ENCODE results near the gene DNM1. TPM values are rescaled to one million over a fixed set of nuclear protein-coding genes. Genes with fewer than 3 reads are reported as not detected.
"Not testable (repeated sequence)": the region's sequence is repeated elsewhere in the genome, so short reads cannot be mapped to it uniquely, and the experiment has no call there.

Gene DNM1
- total RNA-seq, 2 experiments from 2014 or later = 0.40 to 0.65 TPM

DNA sequence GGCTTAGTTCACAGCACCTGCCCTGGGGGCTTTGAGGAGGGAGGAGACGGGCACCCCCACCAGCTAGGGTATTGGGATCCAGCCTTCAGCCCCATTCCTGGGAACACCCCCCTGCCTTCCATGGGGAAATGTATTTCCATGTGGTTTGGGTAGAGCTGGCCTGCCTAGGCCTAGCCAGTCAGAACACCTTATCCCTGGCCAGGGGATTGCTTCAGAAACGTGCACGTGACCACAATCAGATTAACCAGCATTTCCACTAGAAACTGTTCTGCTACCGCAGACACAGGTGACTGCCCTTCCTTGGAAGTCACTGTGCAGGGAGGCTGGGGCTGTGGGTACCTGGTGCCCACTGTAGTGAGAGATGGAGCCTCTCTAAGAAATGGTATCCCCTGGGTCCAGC is 29.1 kb upstream of the DNM1 start:
- CTCF ChIA-PET = interaction anchor here (0.6 kb wide), 1 partner anchor 12 kb away, joined by 3 read pairs; no protein-coding TSS in a partner anchor
- POLR2A ChIA-PET = no interaction called here

DNA sequence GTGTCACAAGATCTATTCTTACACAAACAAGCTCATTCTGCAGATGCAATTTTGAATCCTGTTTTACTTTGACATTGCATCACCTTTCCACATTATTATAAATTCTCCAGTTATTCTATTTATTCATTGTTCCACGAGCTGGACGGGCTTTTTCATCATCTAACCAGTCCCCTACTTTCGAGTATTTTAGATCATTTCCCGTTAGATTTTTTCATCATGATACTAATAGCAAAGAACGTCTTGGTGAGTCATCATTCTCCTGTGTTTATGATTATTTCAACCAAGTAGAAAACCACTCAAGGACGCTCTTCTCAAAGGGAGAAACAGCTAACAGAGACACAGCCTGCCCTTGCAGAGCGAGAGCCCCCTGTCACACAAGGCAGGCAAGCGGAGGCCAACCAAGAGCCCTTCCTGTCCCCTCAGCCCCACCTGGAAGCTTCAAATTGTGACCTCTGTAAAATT is 28.0 kb upstream of the DNM1 start:
- CTCF ChIA-PET = interaction anchor here (1.5 kb wide), 1 partner anchor 16 kb away, joined by 4 read pairs; the partner anchor contains the start of gene CIZ1

DNA sequence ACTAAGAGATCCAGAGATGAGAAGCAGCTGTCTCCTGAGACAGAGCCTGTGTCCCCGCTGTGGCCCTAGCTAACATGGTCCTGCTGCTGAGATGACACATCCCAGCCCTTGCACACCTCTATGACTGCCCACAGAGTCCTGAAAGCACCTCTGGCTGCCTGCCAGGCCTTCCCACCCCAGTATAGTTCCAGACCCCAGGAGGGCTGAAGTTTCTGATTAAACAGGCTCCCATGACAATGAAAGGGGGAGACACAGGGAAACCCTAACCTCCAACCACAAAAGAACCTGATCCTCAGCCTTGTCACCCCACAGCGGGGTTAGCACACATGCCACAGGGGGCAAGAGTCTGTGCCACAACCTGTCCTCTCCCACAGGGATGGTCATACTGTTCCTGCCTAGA is 27.5 kb upstream of the DNM1 start:
- ChIA-PET POLR2A (no interaction called here), CTCF (interaction anchor here (1.5 kb wide), 1 partner anchor 15 kb away, joined by 4 read pairs; the partner anchor contains the start of gene CIZ1)

More for the DNA sequence above, 28.0 kb upstream of the DNM1 start:
- POLR2A ChIA-PET = no interaction called here

DNA sequence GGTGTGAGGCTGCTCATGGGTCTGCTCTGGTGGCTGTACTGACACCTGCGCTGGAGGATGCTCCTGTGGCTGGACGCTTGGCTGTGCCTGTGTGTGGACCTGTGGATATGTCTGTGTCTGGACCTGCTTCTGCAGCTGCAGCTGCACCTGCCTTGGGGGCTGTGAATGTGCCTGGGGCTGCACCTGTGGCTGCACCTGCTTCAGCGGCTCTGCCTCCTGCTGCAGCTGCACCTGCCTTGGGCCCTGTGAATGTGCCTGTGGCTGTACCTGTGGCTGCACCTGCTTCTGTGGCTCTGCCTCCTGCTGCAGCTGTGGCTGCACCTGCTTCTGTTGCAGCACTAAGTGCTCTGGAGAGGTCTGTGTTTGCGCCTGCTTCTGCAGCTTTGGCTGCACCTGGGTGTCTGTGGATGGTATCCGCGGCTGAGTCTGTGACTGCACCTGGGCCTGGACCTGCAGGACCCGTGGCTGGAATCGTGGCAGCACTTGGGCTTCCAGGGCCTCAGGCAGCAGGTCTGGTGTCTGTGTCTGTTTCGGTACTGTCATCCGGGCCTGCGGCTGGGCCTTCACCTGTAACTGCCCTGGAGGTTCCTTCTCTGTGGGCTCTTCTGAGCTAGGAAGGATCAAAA is 24.3 kb upstream of the DNM1 start:
- POLR2A ChIA-PET = interaction anchor here (0.6 kb wide), 1 partner anchor 123 kb away, joined by 6 read pairs; no protein-coding TSS in a partner anchor
- CTCF ChIA-PET = interaction anchor here (0.6 kb wide), 1 partner anchor 312 kb away, joined by 5 read pairs; no protein-coding TSS in a partner anchor

DNA sequence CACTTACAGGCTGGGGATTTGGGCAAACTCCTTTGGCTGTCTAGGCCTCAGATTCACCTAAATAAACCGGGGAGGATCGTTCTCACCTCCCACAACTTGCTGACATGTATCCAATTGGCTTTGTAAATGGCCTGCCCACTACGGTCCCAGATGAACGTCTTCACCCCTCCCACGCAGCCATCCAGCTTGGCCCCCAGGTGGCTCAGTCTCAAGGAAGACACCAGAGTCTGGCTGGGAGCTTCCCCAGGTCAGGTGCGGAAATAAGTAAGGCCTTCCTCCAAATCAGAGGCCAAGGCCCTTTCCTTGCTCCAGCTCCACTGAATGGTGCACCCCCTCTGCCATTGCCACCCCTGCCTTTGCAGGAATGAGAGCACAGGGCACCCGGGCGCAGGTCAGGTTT is 23.2 kb upstream of the DNM1 start:
- POLR2A ChIA-PET = no interaction called here
- CTCF ChIA-PET = no interaction called here

DNA sequence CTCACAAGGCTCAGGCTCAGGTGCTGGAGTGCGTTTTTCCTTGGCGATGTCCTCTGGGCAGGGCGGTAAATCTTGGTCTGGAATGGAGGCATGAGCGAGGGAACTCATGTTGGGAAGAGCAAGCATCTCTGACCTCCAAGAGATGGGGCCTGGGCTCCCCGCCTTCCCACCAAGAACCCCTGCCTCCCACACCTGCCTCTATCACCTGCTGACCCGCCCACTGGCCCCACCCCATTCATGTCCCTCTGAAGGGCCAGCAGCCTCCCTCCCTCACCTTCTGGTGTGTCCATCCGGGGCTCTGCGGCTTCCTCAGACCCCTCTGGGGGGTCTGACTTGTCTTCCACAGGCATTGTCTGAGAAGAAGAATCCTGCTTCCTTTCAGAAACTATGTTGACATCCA is 22.7 kb upstream of the DNM1 start:
- POLR2A ChIA-PET = no interaction called here
- CTCF ChIA-PET = no interaction called here

DNA sequence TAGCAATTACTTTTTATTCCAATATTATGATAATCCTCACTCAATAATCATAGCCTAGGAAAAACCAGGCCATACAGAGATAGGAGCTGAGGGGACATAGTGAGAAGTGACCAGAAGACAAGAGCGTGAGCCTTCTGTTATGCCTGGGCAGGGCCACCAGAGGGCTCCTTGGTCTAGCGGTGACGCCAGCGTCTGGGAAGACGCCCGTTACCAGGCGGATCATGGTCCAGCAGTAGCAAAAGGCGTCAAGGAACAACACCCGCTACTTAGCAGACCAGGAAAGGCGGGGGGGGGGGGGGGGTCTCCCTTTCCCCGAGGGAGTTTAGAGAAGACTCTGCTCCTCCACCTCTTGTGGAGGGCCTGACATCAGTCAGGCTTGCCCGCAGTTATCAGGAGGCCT is 21.7 kb upstream of the DNM1 start:
- CTCF ChIA-PET, POLR2A ChIA-PET: not testable (repeated sequence)

DNA sequence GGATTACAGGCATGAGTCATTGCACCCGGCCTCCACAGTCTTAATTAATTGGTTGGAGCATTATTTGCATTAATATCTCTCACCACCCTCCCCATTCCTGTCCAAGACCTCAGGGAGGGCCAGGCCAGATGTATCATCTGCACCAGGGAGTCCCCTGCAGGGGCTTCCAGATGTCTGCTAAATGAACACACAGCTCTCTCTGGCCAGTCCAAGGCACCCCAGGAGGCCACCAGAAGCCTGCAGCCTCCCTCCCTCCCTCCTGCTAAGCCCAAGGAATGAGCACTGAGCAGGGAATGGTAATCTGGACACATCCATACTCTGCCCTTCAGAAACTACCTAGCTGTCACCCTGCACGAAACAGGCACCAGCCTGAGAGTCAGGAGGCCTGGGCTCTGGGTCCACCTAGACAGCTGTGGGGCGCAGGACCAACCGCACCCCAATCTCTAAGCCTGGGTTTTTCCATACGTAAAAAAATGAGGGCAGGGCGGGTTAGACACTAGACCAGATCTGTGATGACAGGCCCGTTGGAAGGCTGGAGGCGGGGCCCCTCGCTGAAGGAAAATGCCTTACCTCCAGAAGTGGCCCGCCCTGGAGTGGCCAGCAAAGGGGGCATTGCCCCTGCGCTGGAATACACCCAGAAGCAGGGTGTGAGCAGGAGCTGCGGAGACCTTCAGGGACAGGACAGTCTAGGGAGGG is 20.1 kb upstream of the DNM1 start:
- CTCF ChIA-PET = no interaction called here
- POLR2A ChIA-PET = interaction anchor here (0.5 kb wide), 1 partner anchor 1268 kb away, joined by 6 read pairs; no protein-coding TSS in a partner anchor

DNA sequence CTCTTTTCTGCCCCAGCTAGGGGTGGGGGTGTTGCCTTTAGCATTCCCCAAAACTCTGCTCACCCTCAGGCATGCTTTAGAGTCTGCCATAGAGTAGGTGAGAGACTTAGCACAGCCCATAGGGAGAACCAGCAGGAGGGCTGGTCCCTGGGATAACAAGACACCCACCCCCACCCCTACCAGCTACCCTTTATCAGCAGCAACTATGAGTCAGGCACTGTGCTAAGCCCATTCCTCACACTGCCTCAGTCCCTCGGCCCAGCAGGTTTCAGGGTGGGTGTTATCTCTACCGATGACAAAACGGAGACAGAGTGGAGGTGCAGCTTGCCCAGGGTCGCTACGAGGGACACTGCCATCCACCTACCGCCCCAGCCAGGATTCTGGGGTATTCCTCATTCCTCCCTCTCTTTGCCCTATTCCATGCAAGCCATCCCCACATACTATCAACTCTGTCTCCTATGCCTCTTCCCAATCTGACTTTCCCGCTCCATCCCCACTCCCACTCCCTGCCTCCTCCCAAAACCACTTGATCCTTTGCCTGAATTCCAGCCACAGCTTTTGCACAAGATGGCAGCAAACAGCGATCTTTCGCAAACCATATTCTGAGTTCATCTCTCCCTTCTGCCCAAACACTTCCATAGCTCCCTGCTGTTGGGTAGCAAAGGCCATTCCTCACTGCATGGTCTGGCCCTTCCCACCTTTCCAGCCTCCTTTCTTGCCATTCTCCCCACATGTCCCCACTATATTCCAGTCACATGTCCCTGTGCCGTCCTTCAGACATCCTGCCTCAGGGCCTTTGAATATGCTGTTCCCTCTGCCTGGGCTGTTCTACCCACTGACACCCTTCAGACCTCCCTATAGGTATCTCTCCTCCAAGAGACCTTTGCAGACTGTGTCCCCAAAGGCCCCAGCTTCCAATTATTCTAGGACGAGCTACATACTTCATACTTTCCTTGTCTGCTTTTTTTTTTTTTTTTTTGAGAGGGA is 16.9 kb upstream of the DNM1 start:
- ChIA-PET CTCF (interaction anchor here (0.6 to 1.3 kb wide), 4 partner anchors 12 to 128 kb away, joined by 3 read pairs; no protein-coding TSS in a partner anchor), POLR2A (interaction anchor here (0.6 kb wide), 1 partner anchor 186 kb away, joined by 6 read pairs; no protein-coding TSS in a partner anchor)

DNA sequence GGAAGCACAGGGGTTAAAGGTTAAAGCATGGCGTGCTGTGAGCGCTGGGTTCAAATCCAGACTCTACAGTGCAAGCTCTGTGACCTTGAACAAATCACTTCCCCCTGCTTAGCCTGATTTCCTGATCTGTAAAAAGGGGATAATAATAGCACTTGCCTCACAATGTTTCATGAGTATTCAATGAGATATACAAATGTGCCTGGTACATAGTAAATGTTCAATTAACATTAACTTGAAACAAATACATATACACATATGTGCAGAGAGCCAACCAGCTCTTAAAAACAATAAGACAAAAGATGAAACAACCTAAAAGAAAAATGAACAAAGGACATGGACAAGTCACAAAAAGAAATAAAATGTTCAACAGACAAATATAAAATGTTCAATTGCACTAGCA is 15.8 kb upstream of the DNM1 start:
- CTCF ChIA-PET = interaction anchor here (1.2 to 1.3 kb wide), 3 partner anchors 15 to 62 kb away, joined by 3 to 5 read pairs (median 3); no protein-coding TSS in a partner anchor

DNA sequence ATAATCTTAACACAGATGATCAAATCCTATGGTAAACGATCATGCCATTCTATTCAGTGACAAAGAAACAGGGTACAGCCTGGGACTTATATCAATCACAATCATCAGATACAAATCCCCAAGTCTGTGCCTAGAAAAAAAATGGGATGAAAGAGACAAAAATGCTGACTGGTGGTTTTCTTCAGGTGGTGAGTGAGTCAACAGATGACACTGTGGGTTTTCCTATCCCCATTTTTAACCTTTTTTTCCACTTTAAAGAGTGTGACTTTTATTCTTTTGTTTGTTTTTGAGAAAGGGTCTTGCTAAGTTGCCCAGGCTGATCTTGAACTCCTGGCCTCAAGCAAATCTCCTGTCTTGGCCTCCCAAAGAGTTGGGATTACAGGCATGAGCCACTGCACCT is 15.0 kb upstream of the DNM1 start:
- ChIA-PET POLR2A (interaction anchor here (0.6 kb wide), 1 partner anchor 72 kb away, joined by 4 read pairs; no protein-coding TSS in a partner anchor), CTCF (interaction anchor here (0.6 to 1.3 kb wide), 2 partner anchors 63 to 113 kb away, joined by 5 read pairs; no protein-coding TSS in a partner anchor)

More for the DNA sequence above, 15.8 kb upstream of the DNM1 start:
- POLR2A ChIA-PET = no interaction called here

DNA sequence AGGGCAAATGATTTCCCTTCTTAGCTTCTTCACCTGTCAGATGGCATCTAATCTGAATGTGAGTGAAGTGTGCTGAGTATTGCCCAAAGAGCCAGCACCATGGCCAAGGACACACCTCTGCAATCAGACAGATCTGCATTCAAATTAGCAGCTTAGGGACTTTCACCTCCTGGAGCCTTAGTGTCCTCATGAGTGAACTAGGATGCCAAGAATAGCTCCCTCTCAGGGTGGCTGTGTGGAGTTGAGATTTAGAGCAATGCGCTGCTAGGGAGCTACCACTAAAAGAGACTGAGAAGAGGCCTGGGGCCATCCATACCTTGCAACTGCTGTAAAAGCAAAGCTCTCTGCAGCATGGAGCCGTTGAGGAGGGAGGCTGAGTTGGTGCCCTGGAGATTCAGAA is 13.2 kb upstream of the DNM1 start:
- ChIA-PET POLR2A (interaction anchor here (0.6 to 1.4 kb wide), 2 partner anchors 17 to 29 kb away, joined by 4 to 6 read pairs; no protein-coding TSS in a partner anchor), CTCF (interaction anchor here (0.7 to 1.7 kb wide), 5 partner anchors 14 to 62 kb away, joined by 3 to 9 read pairs (median 3); no protein-coding TSS in a partner anchor)

DNA sequence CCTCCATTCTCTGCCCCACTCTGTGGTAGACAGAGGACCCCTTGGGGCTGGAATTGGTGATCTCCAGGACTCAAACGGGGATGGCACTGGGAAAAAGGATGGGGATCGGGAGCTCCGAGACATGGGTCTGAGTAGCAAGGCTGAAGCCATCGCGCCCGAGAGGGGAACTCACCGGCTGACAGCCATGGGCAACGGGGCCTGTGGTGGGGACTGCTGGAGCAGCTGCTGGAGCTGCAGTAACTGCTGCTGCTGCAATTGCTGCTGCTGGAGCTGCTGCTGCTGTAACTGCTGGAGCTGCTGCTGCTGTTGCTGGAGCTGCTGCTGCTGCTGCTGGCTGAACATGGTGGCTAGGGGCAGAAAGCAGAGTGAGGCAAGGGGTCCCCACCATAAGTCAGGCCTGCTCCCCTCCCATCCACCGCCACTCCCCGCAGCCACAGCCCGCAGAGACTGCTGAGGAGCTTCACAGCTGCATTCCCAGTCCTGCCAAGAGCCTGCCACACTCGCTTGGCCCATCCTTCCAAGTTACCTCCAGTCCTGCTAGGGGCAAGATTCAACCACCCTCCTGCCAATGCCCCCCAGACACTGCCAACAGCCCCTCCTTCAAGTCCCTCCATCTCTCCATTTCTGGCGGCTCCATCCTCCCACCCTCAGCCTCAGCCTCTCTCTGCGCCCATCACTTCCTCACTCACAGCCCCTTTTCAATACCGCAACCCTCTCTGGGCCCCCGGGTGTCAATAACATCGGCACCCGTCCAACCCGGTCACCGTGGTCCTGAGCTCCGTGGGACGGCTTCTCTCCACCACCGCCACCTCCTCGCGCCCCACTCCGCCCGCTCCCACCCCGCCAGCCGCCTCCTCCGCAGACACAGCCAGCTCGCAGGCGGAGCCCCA is 12.4 kb upstream of the DNM1 start:
- CTCF ChIA-PET = interaction anchor here (0.8 to 1.7 kb wide), 8 partner anchors 15 to 151 kb away, joined by 3 to 5 read pairs (median 3); partner anchors contain the start of gene BBLN
- POLR2A ChIA-PET = interaction anchor here (0.6 to 1.4 kb wide), 2 partner anchors 30 to 361 kb away, joined by 3 to 6 read pairs; partner anchors contain the start of gene SPTAN1

DNA sequence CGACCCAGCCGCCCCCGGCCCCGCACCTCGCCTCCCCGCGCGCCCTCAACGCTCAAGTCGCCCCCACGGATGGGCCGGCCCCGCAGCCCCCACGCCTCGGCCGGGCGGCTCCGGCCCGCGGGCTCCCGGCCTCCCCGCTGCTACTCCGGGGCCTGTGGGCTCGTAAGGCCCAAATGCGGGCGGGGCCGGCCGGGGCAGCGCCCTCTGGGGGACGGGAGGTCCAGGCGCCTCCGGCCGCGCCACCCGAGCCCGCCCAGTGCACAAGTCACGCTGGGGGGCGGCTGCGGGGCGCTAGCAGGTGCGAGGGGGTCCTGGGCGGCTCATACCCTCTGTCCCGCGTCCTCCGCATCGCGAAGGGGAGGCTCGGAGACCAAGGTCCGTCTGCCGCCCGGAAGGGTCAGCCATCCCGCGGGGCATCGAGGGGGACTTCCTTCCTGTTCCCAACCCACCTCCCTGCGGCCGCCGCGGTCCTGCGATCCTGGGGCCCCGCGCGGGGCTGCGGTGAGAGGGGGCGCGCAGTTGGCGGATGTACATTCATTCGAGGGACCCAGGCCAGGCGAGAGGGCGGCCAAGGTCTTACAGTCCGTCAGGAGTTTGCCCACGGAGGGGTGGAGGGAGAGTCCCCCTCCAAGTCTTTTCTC is 11.7 kb upstream of the DNM1 start, which contains the start of gene CIZ1:
Gene CIZ1, minus strand, starts transcription at position 167 of the 641 bp plus-strand sequence. CDS start 715 bp downstream, outside the sequence.
- POLR2A ChIA-PET = interaction anchor here (0.6 to 1.4 kb wide), 3 partner anchors 31 to 361 kb away, joined by 3 to 6 read pairs (median 3); partner anchors contain the start of gene SPTAN1

DNA sequence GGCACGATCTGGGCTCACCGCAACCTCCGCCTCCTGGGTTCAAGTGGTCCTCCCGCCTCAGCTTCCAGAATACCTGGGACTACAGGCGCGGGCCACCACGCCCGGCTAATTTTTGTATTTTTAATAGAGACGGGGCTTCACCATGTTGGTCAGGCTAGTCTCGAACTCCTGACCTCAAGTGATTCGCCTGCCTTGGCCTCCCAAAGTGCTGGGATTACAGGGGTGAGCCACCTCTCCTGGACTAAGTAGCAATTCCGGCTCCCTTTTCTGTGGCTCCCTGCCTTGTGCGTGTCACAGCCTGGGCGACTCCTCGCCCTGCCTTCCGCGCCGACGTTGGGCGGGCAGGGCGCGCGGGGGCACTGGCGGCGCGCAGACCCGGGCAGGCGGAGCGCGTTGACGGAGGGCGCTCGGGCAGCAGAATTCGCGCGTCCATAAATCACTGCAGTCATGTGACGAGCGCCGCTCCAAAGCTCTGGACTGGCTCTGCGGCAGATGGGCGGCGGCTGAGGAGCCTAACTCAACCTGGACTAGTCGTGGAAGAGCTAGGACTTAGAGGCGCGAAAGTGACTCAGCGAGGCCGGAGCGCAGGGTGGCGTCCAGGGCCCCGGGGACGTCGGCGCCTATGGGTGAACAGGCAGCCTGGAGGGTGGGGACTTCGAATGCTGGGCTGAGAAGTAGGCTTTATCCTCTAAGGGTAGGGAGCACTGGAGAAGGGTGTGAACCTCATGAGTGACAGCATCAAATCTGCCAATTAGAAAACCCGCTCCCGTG is 10.4 kb upstream of the DNM1 start:
- ChIA-PET CTCF (interaction anchor here (1.0 to 1.4 kb wide), 3 partner anchors 10 to 169 kb away, joined by 3 to 4 read pairs (median 3); no protein-coding TSS in a partner anchor), POLR2A (no interaction called here)

More for the DNA sequence above, 11.7 kb upstream of the DNM1 start, which contains the start of gene CIZ1:
- CTCF ChIA-PET = interaction anchor here (0.9 to 1.7 kb wide), 6 partner anchors 16 to 150 kb away, joined by 3 to 5 read pairs (median 4); partner anchors contain the start of gene BBLN

DNA sequence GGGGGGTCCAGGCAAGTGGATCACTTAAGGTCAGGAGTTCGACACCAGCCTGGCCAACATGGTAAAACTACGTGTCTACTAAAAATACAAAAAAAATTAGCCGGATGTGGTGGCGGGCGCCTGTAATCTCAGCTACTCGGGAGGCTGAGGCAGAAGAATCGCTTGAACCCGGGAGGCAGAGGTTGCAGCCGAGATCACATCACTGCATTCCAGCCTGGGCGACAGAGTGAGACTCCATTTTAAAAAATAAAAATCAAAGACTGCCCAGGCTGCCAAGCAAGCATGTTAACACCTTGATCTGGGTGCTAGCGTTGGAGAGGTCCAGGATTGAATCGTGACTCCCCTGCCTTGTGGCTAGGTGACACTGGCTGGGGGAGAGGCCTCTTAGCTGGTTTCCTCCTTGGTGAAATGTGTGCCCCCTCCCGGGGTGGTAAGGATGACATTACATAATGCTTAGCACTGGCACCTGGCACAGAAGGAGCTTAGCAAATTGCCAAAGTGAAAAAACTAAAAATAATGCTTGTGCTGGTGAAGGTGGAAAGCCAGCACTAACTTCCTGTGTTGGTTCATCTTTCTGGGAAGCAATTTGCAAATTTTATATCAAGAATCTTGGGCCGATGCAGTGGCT is 9.6 kb upstream of the DNM1 start:
- POLR2A ChIA-PET = no interaction called here
- CTCF ChIA-PET = interaction anchor here (1.0 to 1.8 kb wide), 5 partner anchors 9 to 168 kb away, joined by 3 to 4 read pairs (median 3); no protein-coding TSS in a partner anchor
